Measurements from ENCODE around the gene RAB31.

Gene RAB31

DNA sequence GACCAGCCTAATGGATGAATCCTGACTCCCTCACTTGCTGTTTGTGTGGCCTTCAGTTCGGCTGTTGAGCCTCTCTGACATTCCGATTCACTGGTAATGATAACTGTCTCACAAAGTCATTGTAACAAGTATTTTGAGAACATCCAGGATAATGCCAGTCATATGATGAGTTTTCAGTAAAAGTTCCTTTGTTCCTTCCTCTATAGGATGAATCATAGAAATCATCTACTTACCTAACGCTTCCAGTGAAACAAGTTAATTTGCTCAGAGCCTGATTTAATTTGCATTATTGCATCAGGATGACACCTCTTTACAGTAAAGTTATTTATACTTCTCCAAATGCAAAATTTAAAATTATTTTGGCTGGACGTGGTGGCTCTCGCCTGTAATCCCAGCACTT, 32.0 kb downstream of the RAB31 start:
- FAIRE-seq = no peak
- no peak for TF ChIP-seq POU2F2 (IDR thresholded peaks at IDR 0.05; ENCODE audit: low read depth, low read length)
- no peak for TF ChIP-seq POLR2AphosphoS5 (IDR thresholded peaks at IDR 0.05; ENCODE audit: low read depth, low read length)
- TF ChIP-seq SPI1 (IDR thresholded peaks at IDR 0.05; ENCODE audit: low read depth, low read length) = no peak
- no peak for TF ChIP-seq PAX5 (IDR thresholded peaks at IDR 0.05; ENCODE audit: insufficient read depth, low read length, severe bottlenecking)
- no peak for TF ChIP-seq POLR2A (IDR thresholded peaks at IDR 0.05; ENCODE audit: low read depth, low read length)
- TF ChIP-seq TAF1 (IDR thresholded peaks at IDR 0.05; ENCODE audit: low read depth, low read length) = no peak
- no peak for DNase-seq (ENCODE audit: insufficient read length, low spot score)

DNA sequence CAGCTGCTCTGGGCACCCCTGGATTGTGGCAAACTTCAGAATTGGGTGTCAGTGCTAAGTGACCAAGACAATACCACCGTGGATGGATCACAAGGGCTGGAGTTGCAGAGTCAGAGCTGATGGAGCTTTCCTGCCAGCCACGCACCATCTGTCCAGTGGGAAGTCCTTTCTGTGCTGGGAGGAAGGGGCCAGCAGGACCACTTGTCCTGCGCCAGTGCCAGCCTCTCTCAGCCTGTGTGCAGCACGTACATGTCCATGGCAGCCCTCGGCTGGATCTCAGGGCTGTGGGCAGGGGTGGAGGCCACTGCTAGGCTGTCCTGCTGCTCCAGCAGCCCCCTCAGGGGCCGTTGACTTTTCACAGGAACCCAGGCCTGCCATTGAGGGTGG, 33.3 kb downstream of the RAB31 start:
- DNase-seq (ENCODE audit: insufficient read length, low spot score) (no peak), FAIRE-seq (no peak)
- TF ChIP-seq POLR2A (IDR thresholded peaks at IDR 0.05; ENCODE audit: low read depth, low read length) (no peak), SPI1 (IDR thresholded peaks at IDR 0.05; ENCODE audit: low read depth, low read length) (no peak), POLR2AphosphoS5 (IDR thresholded peaks at IDR 0.05; ENCODE audit: low read depth, low read length) (no peak), TAF1 (IDR thresholded peaks at IDR 0.05; ENCODE audit: low read depth, low read length) (no peak), POU2F2 (IDR thresholded peaks at IDR 0.05; ENCODE audit: low read depth, low read length) (no peak), PAX5 (IDR thresholded peaks at IDR 0.05; ENCODE audit: insufficient read depth, low read length, severe bottlenecking) (no peak)

DNA sequence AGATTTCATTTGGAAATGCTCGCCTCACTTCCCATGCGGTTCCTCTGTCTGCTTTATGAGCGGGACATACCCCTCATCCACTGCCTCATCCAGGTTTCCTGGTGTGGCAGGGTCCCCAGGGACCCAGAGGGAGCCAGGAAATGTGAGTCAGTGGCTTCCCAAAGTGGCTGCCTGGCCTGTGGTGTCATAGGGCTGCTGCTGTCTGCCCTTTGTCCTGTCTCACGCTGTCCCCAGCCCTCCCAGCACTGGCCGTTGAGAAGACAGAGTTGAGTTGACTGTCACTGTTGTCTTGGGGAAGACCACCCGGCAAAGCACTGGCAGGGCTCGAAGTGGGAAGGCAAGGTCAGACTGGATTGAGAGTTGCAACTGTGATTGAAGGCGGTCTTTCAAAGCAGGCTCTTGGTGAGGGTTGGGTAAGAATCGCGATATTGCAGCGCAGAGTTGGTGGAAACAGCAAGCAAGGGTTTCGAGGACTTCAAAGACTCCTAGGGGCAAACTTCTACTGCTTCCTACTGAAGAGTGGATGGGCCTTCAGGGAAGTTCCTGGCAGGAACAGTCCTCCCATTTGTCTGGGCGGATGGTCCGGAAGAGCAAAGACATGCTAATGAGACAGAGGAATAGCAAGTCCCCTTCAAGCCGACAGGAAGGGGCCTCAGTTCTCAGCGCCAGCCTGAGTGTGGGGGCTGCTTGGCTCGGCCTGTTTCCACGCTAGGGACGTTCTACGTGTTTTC, 33.9 kb downstream of the RAB31 start:
- DNase-seq (ENCODE audit: insufficient read length, low spot score) = no peak
- TF ChIP-seq TAF1 (IDR thresholded peaks at IDR 0.05; ENCODE audit: low read depth, low read length) (no peak), POLR2AphosphoS5 (IDR thresholded peaks at IDR 0.05; ENCODE audit: low read depth, low read length) (no peak), SPI1 (IDR thresholded peaks at IDR 0.05; ENCODE audit: low read depth, low read length) (no peak), POLR2A (IDR thresholded peaks at IDR 0.05; ENCODE audit: low read depth, low read length) (no peak), PAX5 (IDR thresholded peaks at IDR 0.05; ENCODE audit: insufficient read depth, low read length, severe bottlenecking) (no peak), POU2F2 (IDR thresholded peaks at IDR 0.05; ENCODE audit: low read depth, low read length) (no peak)
- FAIRE-seq = no peak

DNA sequence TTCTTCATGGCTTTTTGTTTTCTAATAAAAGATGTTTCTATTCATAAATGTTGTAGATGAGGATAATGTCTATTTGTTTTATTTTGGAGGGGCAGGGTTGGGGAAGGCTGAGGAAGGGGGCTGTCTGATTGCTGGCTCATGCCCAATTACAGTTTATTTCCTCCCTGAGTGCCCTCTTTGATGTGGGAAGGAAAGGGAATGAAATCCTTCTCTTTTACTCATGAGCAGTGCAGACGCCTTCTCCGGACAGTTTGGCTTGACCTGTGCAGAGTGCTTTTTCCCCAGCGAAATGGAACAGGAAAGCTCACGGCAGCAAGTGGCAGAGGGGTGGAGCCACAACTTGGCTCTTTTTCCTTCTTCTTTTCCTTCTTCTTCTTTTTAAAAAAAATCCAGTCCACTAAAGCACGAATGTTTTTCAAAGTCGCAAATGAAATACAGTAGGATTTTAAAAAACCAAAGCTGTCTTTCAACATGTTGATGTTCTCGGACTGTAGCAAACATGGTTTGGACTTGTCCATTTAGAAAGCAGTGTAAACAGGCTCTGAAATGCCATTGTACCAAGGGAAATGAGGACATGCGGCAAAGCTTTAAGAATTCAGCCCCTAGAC, 34.5 kb downstream of the RAB31 start:
- DNase-seq (ENCODE audit: insufficient read length, low spot score) (no peak), FAIRE-seq (no peak)
- TF ChIP-seq TAF1 (IDR thresholded peaks at IDR 0.05; ENCODE audit: low read depth, low read length) (no peak), PAX5 (IDR thresholded peaks at IDR 0.05; ENCODE audit: insufficient read depth, low read length, severe bottlenecking) (no peak), POLR2A (IDR thresholded peaks at IDR 0.05; ENCODE audit: low read depth, low read length) (no peak), SPI1 (IDR thresholded peaks at IDR 0.05; ENCODE audit: low read depth, low read length) (no peak), POLR2AphosphoS5 (IDR thresholded peaks at IDR 0.05; ENCODE audit: low read depth, low read length) (no peak)

DNA sequence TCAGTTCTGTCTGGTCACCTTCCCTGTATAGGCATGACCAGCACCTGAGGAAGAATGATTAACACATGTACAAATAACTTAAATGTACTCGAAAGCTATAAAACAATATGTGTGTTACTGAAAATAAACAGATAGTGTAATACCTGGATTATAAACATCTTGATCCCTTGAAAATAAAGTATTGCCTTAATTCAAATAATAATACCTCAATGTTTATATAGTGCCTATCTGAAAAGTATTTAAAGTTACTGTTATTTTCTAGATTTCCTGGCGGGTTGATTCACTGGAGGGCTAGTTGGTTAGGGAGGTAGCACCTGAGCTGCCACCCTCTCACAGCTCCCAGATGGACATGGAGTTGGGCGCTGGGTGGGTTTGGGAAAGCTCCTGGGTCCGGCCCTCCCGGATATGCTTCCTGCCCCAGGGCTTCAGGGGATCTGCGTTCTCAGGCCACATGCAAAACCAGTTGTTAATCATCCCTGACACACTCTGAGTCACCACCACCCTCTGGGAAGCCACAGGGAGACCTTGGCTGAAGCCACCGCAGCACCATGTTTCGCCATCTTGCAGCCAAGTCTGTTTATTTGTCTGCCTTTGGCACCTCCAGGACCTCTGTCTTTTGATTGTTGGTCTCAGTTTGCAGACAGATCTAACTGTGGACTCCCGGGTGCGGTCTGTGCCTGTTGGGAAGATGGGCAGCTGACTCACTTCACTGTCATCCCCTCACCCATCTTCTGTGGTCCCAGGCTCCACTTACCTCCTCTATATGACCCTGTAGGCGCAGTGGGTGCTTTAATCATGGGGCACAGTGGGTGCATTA, 35.3 kb downstream of the RAB31 start:
- DNase-seq (ENCODE audit: insufficient read length, low spot score) = no peak
- no peak for FAIRE-seq
- TF ChIP-seq POU2F2 (IDR thresholded peaks at IDR 0.05; ENCODE audit: low read depth, low read length) (no peak), TAF1 (IDR thresholded peaks at IDR 0.05; ENCODE audit: low read depth, low read length) (no peak), POLR2A (IDR thresholded peaks at IDR 0.05; ENCODE audit: low read depth, low read length) (no peak), POLR2AphosphoS5 (IDR thresholded peaks at IDR 0.05; ENCODE audit: low read depth, low read length) (no peak), SPI1 (IDR thresholded peaks at IDR 0.05; ENCODE audit: low read depth, low read length) (no peak), PAX5 (IDR thresholded peaks at IDR 0.05; ENCODE audit: insufficient read depth, low read length, severe bottlenecking) (no peak)

DNA sequence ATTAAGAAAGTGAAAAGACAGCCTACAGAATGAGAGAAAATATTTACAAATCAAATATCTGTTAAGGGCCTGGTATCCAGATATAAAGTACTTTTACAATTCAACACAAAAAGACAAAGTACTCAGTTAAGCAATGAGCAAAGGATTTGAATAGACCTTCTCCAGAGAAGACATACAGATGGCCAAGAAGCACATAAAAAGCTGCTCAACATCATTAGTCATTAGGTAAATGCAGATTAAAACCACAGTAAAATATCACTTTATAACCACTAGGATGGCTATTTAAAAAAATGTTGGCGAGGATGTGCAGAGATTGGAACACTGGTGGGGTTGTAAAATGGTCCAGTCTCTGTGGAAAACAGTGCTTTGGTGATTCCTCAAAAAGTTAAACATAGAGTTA, 38.9 kb downstream of the RAB31 start:
- TF ChIP-seq TAF1 (IDR thresholded peaks at IDR 0.05; ENCODE audit: low read depth, low read length) = no peak
- TF ChIP-seq PAX5 (IDR thresholded peaks at IDR 0.05; ENCODE audit: insufficient read depth, low read length, severe bottlenecking) = no peak
- no peak for TF ChIP-seq POLR2A (IDR thresholded peaks at IDR 0.05; ENCODE audit: low read depth, low read length)
- no peak for TF ChIP-seq SPI1 (IDR thresholded peaks at IDR 0.05; ENCODE audit: low read depth, low read length)
- no peak for TF ChIP-seq POLR2AphosphoS5 (IDR thresholded peaks at IDR 0.05; ENCODE audit: low read depth, low read length)
- no peak for TF ChIP-seq POU2F2 (IDR thresholded peaks at IDR 0.05; ENCODE audit: low read depth, low read length)
- FAIRE-seq = no peak

DNA sequence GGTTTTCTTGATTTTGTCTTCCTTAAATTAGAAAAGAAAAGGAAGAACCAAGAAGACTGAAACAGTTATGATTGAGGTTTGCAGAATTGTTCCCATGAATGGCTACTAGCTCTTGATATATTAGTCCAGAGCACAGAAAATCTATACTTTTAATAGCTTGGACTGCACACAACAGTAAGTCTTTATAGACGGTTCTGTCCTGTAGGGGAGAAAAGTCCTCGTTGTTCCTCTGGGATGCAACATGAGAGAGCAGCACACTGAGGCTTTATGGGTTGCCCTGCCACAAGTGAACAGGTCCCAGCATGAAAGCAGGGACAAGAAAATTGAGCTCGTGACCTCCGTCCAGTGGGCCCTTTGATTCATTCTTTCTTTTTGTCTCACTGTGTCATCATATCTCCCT, 41.5 kb downstream of the RAB31 start:
- no peak for FAIRE-seq
- DNase-seq (ENCODE audit: insufficient read length, low spot score) = no peak
- TF ChIP-seq POLR2AphosphoS5 (IDR thresholded peaks at IDR 0.05; ENCODE audit: low read depth, low read length) (no peak), POLR2A (IDR thresholded peaks at IDR 0.05; ENCODE audit: low read depth, low read length) (no peak), PAX5 (IDR thresholded peaks at IDR 0.05; ENCODE audit: insufficient read depth, low read length, severe bottlenecking) (no peak), TAF1 (IDR thresholded peaks at IDR 0.05; ENCODE audit: low read depth, low read length) (no peak), SPI1 (IDR thresholded peaks at IDR 0.05; ENCODE audit: low read depth, low read length) (no peak), POU2F2 (IDR thresholded peaks at IDR 0.05; ENCODE audit: low read depth, low read length) (no peak)

More for the DNA sequence above, 38.9 kb downstream of the RAB31 start:
- DNase-seq (ENCODE audit: insufficient read length, low spot score) = no peak

DNA sequence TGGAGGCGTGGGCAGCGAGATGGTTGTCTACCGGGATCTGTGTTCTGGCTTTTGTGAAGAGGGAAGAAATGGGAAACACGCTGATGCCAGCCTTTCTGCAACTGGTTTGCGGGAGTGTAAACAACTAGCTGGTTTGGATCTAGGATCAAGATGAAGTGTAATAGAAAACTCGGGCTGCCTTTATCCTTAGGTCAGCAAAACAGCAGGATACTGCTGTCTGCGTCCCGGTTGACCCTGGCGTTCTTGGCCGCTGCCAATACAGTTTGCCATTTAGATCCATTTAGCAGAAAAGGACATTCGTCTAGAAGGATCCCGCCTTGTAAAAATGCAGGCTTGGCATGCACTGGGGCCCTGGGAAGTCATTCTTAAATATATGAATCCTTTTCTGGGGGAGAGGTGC, 42.0 kb downstream of the RAB31 start:
- DNase-seq (ENCODE audit: insufficient read length, low spot score) (no peak), FAIRE-seq (no peak)
- TF ChIP-seq TAF1 (IDR thresholded peaks at IDR 0.05; ENCODE audit: low read depth, low read length) = no peak
- no peak for TF ChIP-seq POU2F2 (IDR thresholded peaks at IDR 0.05; ENCODE audit: low read depth, low read length)
- TF ChIP-seq PAX5 (IDR thresholded peaks at IDR 0.05; ENCODE audit: insufficient read depth, low read length, severe bottlenecking) = no peak
- TF ChIP-seq POLR2A (IDR thresholded peaks at IDR 0.05; ENCODE audit: low read depth, low read length) = no peak
- TF ChIP-seq SPI1 (IDR thresholded peaks at IDR 0.05; ENCODE audit: low read depth, low read length) = no peak
- TF ChIP-seq POLR2AphosphoS5 (IDR thresholded peaks at IDR 0.05; ENCODE audit: low read depth, low read length) = no peak

All from GM12891 (cell line).